K562 (cell line): ENCODE results near the gene RARA. TPM values are rescaled to one million over a fixed set of nuclear protein-coding genes. Genes with fewer than 3 reads are reported as not detected.

Source experiments
- CBX3 ChIP-seq, 2 experiments: IDR thresholded peaks; 1 replicate in 1 of 2; 2 replicates in 1 of 2; pipeline ENCODE4 v1.6.1; 2012; ENCODE audit warnings: inconsistent platforms in 2 of 2, low read length in 2 of 2, borderline replicate concordance in 1 of 2, control low read depth in 1 of 2
- CREB3 ChIP-seq: fragments of 450-650 bp; conservative IDR thresholded peaks from 2 replicates; pipeline ENCODE4 v1.6.1; 2016; ENCODE audit warnings: missing genetic modification characterization, low read depth, mild to moderate bottlenecking, missing compliant biosample characterization, moderate library complexity
- CREBBP ChIP-seq: IDR thresholded peaks from one replicate; pipeline ENCODE4 v1.6.1; 2012; ENCODE audit warnings: low read depth, mild to moderate bottlenecking, control low read depth, inconsistent platforms, low read length
- ELK1 ChIP-seq: sonication (generic); formaldehyde crosslinking; IDR thresholded peaks from 2 replicates; pipeline ENCODE4 v1.8.1; 2022; ENCODE audit warnings: missing genetic modification reagents
- MED1 ChIP-seq: sonication (generic); formaldehyde crosslinking; IDR thresholded peaks from 2 replicates; pipeline ENCODE4 v1.8.1; 2023; ENCODE audit warnings: missing genetic modification reagents, borderline replicate concordance
- NFE2 ChIP-seq: IDR thresholded peaks from 2 replicates; pipeline ENCODE4 v1.6.1; 2014; ENCODE audit warnings: antibody characterized with exemption, low read depth
- RERE ChIP-seq: sonication (generic); formaldehyde crosslinking; IDR thresholded peaks from 2 replicates; pipeline ENCODE4 v1.8.0; 2023; ENCODE audit warnings: missing genetic modification reagents, mild to moderate bottlenecking, borderline replicate concordance
- UBTF ChIP-seq, 2 experiments: IDR thresholded peaks; 2 replicates each; pipeline ENCODE4 v1.6.1; 2012; ENCODE audit warnings: improper control_type of control experiment in 2 of 2, low read depth in 2 of 2, low read length in 2 of 2, borderline replicate concordance in 1 of 2
- ZBTB43 ChIP-seq: sonication (generic); formaldehyde crosslinking; IDR thresholded peaks from 2 replicates; pipeline ENCODE4 v1.8.0; 2023; ENCODE audit warnings: mild to moderate bottlenecking, missing genetic modification reagents
- ZNF398 ChIP-seq: fragments of 250-450 bp; sonication (Bioruptor Pico); IDR thresholded peaks from 2 replicates; pipeline ENCODE4 v1.8.0; 2021; ENCODE audit warnings: moderate library complexity, mild to moderate bottlenecking, inconsistent platforms
- ZNF764 ChIP-seq: fragments of 250-450 bp; sonication (Bioruptor Pico); IDR thresholded peaks from 2 replicates; pipeline ENCODE4 v1.4.0; 2020; ENCODE audit warnings: low read depth, mild to moderate bottlenecking, moderate library complexity
- polyA plus RNA-seq, 8 experiments: library from polyadenylated mRNA; depleted of rRNA in 4 of 8; stranded (reverse) in 5 of 8; unstranded in 3 of 8; fragments of >200 nt; fragmentation: Nextera tagmentation in 2 of 8; fragmentation: Illumina TruSeq in 1 of 8; extraction: Ambion mirVana in 2 of 8; extraction: Trizol in 1 of 8; gene quantifications; 2 replicates each; pipeline versions ENCODE4 v1.2.1 to v1.2.3, GENCODE V29; 2011 to 2014; ENCODE audit warnings: inconsistent platforms in 1 of 8, missing spikeins in 1 of 8
- total RNA-seq, 7 experiments: library from RNA; depleted of rRNA in 6 of 7; stranded (reverse); fragments of >200 nt in 6 of 7; fragmentation: Illumina TruSeq in 2 of 7; extraction: Trizol in 2 of 7; gene quantifications; 2 replicates each; pipeline versions ENCODE4 v1.2.1 to v1.2.3, GENCODE V29; 2011 to 2021; ENCODE audit warnings: low replicate concordance in 1 of 7

RARA gene
- total and polyA plus RNA-seq, 9 of the 15 experiments (the other 6 are each of a cell fraction or from before 2014, with no cell fraction given) = 0.10 to 28.0 (median 7.9) TPM

GRCh38 chr17:40287494-40288369, 21.2 kb upstream of the RARA start, which contains the start of gene CDC6 (continued):
- no peak for TF ChIP-seq ZNF398
- TF ChIP-seq CBX3 (IDR thresholded peaks at IDR 0.05; ENCODE audit: borderline replicate concordance in 1 of 2, low read length in 2 of 2) = peak in 1 of 2 experiments; percentile 40; a peak in 1 of 3 replicates
- TF ChIP-seq ELK1 (CRISPR knock-in tag) = no peak
- no peak for TF ChIP-seq RERE (CRISPR knock-in tag)
- no peak for TF ChIP-seq MED1 (CRISPR knock-in tag)
- TF ChIP-seq CREB3 (tag) = no peak
- no peak for TF ChIP-seq NFE2
- no peak for TF ChIP-seq ZBTB43 (CRISPR knock-in tag)
- TF ChIP-seq ZNF764 (CRISPR knock-in tag) = no peak
- no peak for TF ChIP-seq CREBBP
- TF ChIP-seq UBTF (IDR thresholded peaks at IDR 0.05; ENCODE audit: borderline replicate concordance in 1 of 2, low read depth in 2 of 2, low read length in 2 of 2) = 0 out of 4 replicates have a peak, but pooled peaks have one; percentile 34 to 51
